Activated CD8-positive, alpha-beta T cell treated with anti-CD3 and anti-CD28 coated beads, Interleukin-2, amount 10 ng/mL, durations not matched to agents 7 days and 5 days (primary cell): ENCODE data around the gene MICAL2. TPM values are rescaled to one million over a fixed set of nuclear protein-coding genes. Genes with fewer than 3 reads are reported as not detected.

ENCODE experiments used
- ATAC-seq: fragments of 150-1000 bp; cut with Tn5 transposase; one replicate; pipeline ENCODE4 v1.10.0; 2021; ENCODE audit warnings: moderate library complexity
- CTCF ChIA-PET: fragments of 350-600 bp; sonication (Branson Sonifier 250); formaldehyde crosslinking; loops from one replicate; lab custom pipeline; 2021; ENCODE audit warnings: antibody characterized with exemption; lab: Charles Lee
- POLR2A ChIA-PET: fragments of 350-600 bp; sonication (Branson Sonifier 250); formaldehyde crosslinking; loops from one replicate; lab custom pipeline; 2021; ENCODE audit warnings: antibody characterized with exemption; lab: Charles Lee
- DNase-seq: peaks from one replicate; pipeline ENCODE4 v3.0.0-alpha.2; 2020
- H3K27ac Mint-ChIP-seq: one replicate; pipeline ENCODE4 v1.8.0; 2021; ENCODE audit warnings: mild to moderate bottlenecking, mixed read lengths
- H3K27me3 Mint-ChIP-seq: one replicate; pipeline ENCODE4 v1.8.0; 2021; ENCODE audit warnings: low read depth, mixed read lengths
- H3K36me3 Mint-ChIP-seq: one replicate; pipeline ENCODE4 v1.8.0; 2021; ENCODE audit warnings: low read depth, mixed read lengths
- H3K4me1 Mint-ChIP-seq: one replicate; pipeline ENCODE4 v1.8.0; 2021; ENCODE audit warnings: low read depth, mixed read lengths
- H3K4me3 Mint-ChIP-seq: one replicate; pipeline ENCODE4 v1.8.0; 2021; ENCODE audit warnings: mild to moderate bottlenecking, mixed read lengths
- H3K9me3 Mint-ChIP-seq: one replicate; pipeline ENCODE4 v1.8.0; 2022; ENCODE audit warnings: mixed read lengths; ENCODE audit not compliant: insufficient read depth
- total RNA-seq, 2 experiments: library from RNA; stranded (reverse); gene quantifications; one replicate each; pipeline ENCODE4 v1.2.3, GENCODE V29; 2021

MICAL2 gene, protein sequence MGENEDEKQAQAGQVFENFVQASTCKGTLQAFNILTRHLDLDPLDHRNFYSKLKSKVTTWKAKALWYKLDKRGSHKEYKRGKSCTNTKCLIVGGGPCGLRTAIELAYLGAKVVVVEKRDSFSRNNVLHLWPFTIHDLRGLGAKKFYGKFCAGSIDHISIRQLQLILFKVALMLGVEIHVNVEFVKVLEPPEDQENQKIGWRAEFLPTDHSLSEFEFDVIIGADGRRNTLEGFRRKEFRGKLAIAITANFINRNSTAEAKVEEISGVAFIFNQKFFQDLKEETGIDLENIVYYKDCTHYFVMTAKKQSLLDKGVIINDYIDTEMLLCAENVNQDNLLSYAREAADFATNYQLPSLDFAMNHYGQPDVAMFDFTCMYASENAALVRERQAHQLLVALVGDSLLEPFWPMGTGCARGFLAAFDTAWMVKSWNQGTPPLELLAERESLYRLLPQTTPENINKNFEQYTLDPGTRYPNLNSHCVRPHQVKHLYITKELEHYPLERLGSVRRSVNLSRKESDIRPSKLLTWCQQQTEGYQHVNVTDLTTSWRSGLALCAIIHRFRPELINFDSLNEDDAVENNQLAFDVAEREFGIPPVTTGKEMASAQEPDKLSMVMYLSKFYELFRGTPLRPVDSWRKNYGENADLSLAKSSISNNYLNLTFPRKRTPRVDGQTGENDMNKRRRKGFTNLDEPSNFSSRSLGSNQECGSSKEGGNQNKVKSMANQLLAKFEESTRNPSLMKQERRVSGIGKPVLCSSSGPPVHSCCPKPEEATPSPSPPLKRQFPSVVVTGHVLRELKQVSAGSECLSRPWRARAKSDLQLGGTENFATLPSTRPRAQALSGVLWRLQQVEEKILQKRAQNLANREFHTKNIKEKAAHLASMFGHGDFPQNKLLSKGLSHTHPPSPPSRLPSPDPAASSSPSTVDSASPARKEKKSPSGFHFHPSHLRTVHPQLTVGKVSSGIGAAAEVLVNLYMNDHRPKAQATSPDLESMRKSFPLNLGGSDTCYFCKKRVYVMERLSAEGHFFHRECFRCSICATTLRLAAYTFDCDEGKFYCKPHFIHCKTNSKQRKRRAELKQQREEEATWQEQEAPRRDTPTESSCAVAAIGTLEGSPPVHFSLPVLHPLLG
- 10 to 100 TPM; 34.9 to 37.5 TPM for total RNA-seq

DNA sequence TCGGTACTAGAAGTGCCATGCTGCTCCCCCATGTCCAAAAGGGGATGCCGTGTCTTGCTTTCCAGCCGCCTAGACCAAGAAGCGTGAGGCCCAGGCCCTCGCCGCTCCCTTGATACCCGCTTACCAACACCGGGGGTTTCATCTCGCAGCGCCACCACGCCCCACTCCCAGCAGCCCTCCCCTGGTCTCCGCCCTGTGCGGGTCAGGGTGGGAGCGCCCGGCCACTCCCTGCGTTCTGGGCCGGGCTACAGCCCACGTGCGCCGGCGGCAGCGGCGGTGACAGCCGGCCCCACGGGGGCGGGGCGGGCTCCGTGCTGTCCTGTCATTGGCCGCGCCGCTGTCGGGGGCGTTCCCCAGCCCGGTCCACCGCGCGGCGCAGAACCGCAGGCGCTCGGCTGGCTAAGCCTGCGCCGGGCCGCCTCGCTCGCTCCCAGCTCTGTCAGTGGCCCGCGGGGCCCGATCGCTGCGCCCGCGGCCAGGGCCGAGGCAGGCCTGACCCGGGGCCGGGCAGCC lies at the start of gene MICAL2:
MICAL2 (plus strand) TSS at position 390 of the 513 bp plus-strand sequence. CDS start 51,566 bp downstream, outside the sequence.
- Mint-ChIP-seq H3K4me1 (peaks cover 47% of the 10 kb centered on the region), H3K27me3 (no peaks in the 10 kb centered on the region)
- POLR2A ChIA-PET, result interaction anchor here (1.0 to 4.4 kb wide), 10 partner anchors 10 to 126 kb away, joined by 3 to 25 read pairs (median 6); no protein-coding TSS in a partner anchor

DNA sequence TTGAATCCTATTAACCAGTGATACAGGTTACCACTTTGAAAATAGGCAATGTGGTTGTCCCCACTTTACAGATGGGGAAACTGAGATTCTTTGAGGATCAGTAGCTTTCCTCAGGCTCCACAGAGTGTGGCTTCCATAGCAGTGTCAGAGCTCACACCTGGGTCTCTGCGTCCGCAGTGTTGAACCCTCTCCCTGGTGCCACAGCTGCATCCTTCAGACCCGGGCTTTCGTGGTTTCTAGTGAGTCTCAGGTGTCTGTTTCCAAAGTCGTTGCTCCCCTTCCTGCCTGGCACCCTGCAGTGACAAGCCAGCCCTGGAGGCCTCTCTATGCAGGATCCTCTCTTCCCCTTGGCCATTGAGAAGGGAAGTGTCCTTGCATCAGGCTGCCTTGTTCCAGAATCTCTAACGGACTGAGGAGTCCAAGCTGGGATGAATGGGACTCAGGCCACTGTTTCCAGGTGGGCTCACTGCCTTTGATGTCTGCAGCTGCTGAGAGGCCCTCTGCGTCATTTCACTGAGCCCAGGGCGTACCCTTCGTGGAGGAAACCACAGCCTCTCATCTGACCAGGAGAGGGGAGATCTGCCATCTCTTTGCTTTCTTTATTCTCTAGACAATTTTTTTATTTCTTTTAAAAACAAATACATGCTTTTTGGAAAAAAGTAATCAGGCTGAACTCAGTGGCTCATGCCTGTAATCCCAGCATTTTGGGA lies 48.4 kb upstream of the MICAL2 start:
- Mint-ChIP-seq H3K9me3 (peaks cover 10% of the 10 kb centered on the region), H3K4me3 (no peak overlapping the region), H3K27ac (no peak overlapping the region), H3K36me3 (peaks cover 4% of the 10 kb centered on the region), H3K27me3 (peaks cover 3% of the 10 kb centered on the region), H3K4me1 (peaks cover 13% of the 10 kb centered on the region)
- ATAC-seq, result no peak
- CTCF ChIA-PET, result interaction anchor here (1.1 to 2.3 kb wide), 5 partner anchors 14 to 219 kb away, joined by 3 to 11 read pairs (median 6); no protein-coding TSS in a partner anchor
- no peak for DNase-seq
- POLR2A ChIA-PET, result no interaction called here

More for the DNA sequence above, at the start of gene MICAL2:
- no peaks in the 10 kb centered on the region for H3K36me3 Mint-ChIP-seq
- ATAC-seq (peak; percentile 97), DNase-seq (peak; percentile 88)
- H3K4me3 Mint-ChIP-seq, result peak within 1 kb of the TSS; percentile 80
- CTCF ChIA-PET, result interaction anchor here (1.0 to 3.4 kb wide), 8 partner anchors 11 to 126 kb away, joined by 3 to 17 read pairs (median 8); no protein-coding TSS in a partner anchor
- no peaks in the 10 kb centered on the region for H3K9me3 Mint-ChIP-seq
- H3K27ac Mint-ChIP-seq, result peak within 1 kb of the TSS; percentile 89

DNA sequence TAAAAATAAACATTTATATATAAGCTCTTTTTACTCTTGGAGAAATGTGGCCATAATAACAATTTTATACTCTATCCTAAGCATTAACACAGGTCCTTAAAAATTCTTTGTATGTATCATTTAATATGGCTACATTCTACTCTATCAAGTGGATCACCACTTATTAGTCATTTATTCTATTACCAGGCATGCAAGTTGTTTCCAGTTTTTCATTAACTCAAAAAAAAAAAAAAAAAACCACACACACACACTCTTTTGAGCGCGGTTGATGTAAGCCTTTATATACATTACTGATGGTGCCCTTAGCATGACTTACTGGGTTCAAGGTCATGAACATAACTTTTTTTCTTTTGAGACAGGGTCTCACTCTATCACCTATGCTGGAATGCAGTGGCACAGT lies 47.1 kb upstream of the MICAL2 start:
- peaks cover 4% of the 10 kb centered on the region for H3K36me3 Mint-ChIP-seq
- H3K4me1 Mint-ChIP-seq, result peaks cover 13% of the 10 kb centered on the region
- CTCF ChIA-PET, result interaction anchor here (0.9 to 1.6 kb wide), 6 partner anchors 15 to 258 kb away, joined by 3 to 6 read pairs (median 4); no protein-coding TSS in a partner anchor
- no peak overlapping the region for H3K27ac Mint-ChIP-seq
- POLR2A ChIA-PET, result no interaction called here
- DNase-seq (no peak), ATAC-seq (no peak)
- H3K4me3 Mint-ChIP-seq, result no peak overlapping the region
- H3K27me3 Mint-ChIP-seq, result peaks cover 6% of the 10 kb centered on the region
- H3K9me3 Mint-ChIP-seq, result peaks cover 5% of the 10 kb centered on the region

DNA sequence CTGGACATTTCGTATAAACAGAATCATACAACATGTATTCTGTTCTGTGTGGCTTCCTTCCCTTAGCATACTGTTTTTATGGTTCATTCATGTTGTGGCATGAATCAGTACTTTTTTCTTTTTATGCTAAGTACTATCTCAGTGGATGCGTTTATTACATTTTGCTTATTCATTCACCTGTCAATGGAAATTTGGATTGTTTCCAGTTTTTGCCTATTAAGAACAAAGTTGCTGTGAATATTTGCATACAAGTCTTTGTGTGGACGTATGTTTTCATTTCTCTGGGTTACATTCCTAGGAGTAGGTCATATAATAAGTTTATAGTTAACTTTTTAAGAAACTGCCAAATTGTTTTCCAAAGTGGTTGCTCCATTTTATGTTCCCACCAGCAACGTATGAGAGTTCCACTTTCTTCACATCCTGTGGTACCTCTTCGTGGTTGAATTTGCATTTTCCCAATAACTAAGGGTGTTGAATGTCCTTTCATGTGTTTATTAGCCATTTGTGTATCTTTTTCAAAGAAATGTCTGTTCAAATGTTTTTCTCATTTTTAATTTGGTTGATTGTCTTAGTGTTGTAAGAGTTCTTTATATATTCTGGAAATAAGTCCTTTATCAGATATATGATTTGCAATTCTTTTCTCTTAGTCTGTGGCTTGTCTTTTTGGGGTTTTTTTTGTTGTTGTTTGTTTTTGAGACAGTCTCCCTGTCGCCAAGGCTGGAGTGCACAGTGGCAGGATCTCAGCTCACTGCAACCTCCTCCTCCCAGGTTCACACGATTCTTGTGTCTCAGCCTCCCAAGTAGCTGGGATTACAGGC lies 46.0 kb upstream of the MICAL2 start:
- Mint-ChIP-seq H3K27me3 (peaks cover 8% of the 10 kb centered on the region), H3K4me3 (no peak overlapping the region), H3K4me1 (peaks cover 13% of the 10 kb centered on the region), H3K27ac (no peak overlapping the region), H3K9me3 (no peaks in the 10 kb centered on the region), H3K36me3 (peaks cover 4% of the 10 kb centered on the region)
- ATAC-seq (no peak), DNase-seq (no peak)
- ChIA-PET CTCF (interaction anchor here (1.6 kb wide), 1 partner anchor 22 kb away, joined by 5 read pairs; no protein-coding TSS in a partner anchor), POLR2A (interaction anchor here (0.7 kb wide), 1 partner anchor 61 kb away, joined by 3 read pairs; no protein-coding TSS in a partner anchor)

DNA sequence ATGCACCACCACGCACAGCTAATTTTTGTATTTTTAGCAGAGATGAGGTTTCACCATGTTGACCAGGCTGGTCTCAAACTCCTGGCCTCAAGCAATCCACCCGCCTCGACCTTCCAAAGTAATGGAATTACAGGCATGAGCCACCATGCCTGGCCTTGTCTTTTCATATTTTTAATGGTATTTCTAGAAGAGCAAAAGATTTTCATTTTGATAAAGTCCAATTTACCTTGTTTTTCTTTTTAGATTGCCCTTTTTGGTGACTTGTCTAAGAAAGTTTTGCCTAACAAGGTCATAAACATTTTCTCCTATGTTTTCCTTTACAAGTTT lies 45.5 kb upstream of the MICAL2 start:
- peaks cover 8% of the 10 kb centered on the region for H3K27me3 Mint-ChIP-seq
- peaks cover 4% of the 10 kb centered on the region for H3K36me3 Mint-ChIP-seq
- no peak for DNase-seq
- no peak overlapping the region for H3K4me3 Mint-ChIP-seq
- no peak for ATAC-seq
- H3K27ac Mint-ChIP-seq, result no peak overlapping the region
- H3K9me3 Mint-ChIP-seq, result no peaks in the 10 kb centered on the region
- ChIA-PET CTCF (no interaction called here), POLR2A (interaction anchor here (0.7 kb wide), 1 partner anchor 62 kb away, joined by 3 read pairs; no protein-coding TSS in a partner anchor)
- H3K4me1 Mint-ChIP-seq, result peaks cover 13% of the 10 kb centered on the region

DNA sequence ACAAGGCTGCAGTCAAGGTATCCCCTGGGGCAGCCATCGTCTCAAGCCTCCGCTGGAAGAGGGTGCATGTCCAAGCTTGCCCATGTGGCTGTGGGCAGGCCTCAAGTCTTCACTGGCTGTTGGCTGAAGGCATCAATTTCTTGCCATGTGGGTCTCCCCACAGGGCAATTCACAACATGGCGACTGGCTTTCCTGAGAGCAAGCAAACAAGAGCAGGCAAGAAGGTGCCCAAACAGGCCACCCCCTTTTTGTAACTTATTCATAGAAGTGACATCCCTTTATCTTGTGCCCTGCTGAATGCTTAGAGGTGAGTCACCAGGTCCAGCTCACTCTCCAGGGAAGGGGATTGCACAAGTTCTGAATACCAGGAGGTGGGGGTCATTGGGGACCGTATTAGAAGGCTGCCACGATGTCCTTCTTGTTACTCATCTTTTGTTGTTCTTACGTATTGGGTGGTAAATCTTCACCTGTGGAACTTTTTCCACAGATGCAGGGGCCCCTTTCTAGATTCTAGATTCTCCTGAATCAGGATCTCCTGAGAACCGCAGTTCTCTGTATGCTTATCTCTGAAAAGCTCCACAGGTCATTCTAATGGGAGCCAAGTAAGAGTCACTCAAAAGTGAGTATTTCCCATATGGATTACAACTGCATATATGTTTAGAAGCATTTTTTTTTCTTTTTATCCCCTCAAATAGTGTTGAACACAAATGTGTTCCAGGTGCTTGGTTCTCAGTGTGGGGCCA lies 44.2 kb upstream of the MICAL2 start:
- DNase-seq, result no peak
- H3K27ac Mint-ChIP-seq, result no peak overlapping the region
- H3K4me3 Mint-ChIP-seq, result no peak overlapping the region
- CTCF ChIA-PET, result interaction anchor here (1.7 to 2.8 kb wide), 3 partner anchors 18 to 215 kb away, joined by 5 to 11 read pairs (median 8); no protein-coding TSS in a partner anchor
- no peaks in the 10 kb centered on the region for H3K9me3 Mint-ChIP-seq
- ATAC-seq, result no peak
- peaks cover 4% of the 10 kb centered on the region for H3K36me3 Mint-ChIP-seq
- H3K4me1 Mint-ChIP-seq, result peaks cover 14% of the 10 kb centered on the region
- POLR2A ChIA-PET, result interaction anchor here (0.6 kb wide), 1 partner anchor 1100 kb away, joined by 4 read pairs; no protein-coding TSS in a partner anchor
- H3K27me3 Mint-ChIP-seq, result peaks cover 8% of the 10 kb centered on the region

DNA sequence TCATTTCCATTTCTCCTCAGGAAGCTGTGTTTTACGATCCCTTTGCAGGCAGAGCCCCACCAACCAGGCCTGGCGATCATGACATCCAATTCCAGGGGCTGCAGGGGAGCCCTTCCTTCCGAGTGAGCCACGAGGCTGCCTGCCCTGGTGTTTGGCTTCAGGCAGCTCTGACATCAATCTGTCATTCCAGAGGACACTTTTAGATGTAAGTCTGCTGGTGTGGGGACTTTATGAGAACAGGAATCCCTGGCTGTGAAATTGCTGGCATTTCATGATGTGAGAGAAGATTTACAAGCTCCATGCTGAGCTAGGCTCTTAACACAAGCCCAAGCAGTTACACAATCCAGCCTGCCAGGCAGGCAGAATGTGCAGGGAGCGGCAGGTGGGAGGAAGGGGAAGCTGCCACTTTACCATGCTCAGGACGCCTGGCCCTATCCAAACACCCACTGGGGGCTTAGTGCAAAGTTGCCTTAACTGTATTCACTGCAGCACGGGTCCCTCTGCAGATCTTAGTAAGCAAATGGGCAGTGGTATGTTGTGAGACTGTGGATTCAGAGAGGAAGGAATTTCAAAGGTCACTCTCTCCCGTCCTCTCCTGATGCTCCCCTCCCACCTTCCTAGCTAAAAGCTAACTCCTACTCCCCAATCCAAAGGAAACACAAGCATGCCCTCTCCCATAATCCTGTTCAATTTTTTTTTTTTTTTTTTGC lies 43.4 kb upstream of the MICAL2 start:
- peaks cover 16% of the 10 kb centered on the region for H3K4me1 Mint-ChIP-seq
- CTCF ChIA-PET, result interaction anchor here (1.2 to 2.8 kb wide), 5 partner anchors 17 to 215 kb away, joined by 4 to 11 read pairs (median 5); no protein-coding TSS in a partner anchor
- ATAC-seq, result no peak
- POLR2A ChIA-PET, result no interaction called here
- H3K9me3 Mint-ChIP-seq, result no peaks in the 10 kb centered on the region
- H3K4me3 Mint-ChIP-seq, result no peak overlapping the region
- no peak overlapping the region for H3K27ac Mint-ChIP-seq
- peaks cover 4% of the 10 kb centered on the region for H3K36me3 Mint-ChIP-seq
- H3K27me3 Mint-ChIP-seq, result peaks cover 8% of the 10 kb centered on the region
- no peak for DNase-seq

DNA sequence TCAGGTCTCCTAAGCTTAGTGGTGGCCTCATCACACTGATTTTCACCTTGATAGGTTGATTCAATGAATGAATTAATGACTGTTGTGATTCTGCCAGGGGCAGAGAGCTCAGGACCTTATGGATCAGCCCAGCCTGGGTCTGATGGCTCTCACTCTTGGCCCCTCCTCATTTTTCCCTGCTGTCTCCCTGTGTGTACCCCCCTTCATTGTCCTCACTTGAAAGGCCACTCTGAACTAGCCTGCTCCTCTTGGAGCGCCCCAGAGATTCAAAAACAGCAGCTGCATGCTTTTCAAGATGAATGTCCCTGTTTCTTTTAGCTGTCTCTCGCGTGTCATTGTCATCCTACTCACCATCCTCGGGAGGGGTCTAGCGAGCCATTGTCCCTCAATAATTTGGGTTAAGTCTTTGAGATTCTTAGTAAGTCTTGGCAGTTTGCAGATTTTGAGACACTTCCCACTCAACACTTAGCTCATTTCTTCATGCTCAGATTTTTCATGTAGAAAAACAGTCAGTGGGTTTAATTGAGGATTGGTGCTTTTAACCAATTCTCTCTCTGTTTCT lies 42.5 kb upstream of the MICAL2 start:
- Mint-ChIP-seq H3K36me3 (peaks cover 4% of the 10 kb centered on the region), H3K4me3 (no peak overlapping the region), H3K9me3 (no peaks in the 10 kb centered on the region), H3K4me1 (peaks cover 11% of the 10 kb centered on the region), H3K27me3 (peaks cover 8% of the 10 kb centered on the region), H3K27ac (no peak overlapping the region)
- DNase-seq (no peak), ATAC-seq (no peak)
- ChIA-PET POLR2A (interaction anchor here (0.7 kb wide), 1 partner anchor 543 kb away, joined by 3 read pairs; no protein-coding TSS in a partner anchor), CTCF (interaction anchor here (1.2 to 2.8 kb wide), 6 partner anchors 8 to 214 kb away, joined by 3 to 11 read pairs (median 5); no protein-coding TSS in a partner anchor)
